DMS79 (cell line): ENCODE results near the gene VGF.

Experiments used
- DNase-seq: peaks from one replicate; lab custom pipeline; 2025; lab: John Stamatoyannopoulos, UW

Gene VGF

GRCh38 chr7:101165958-101166647, 734 bp upstream of the VGF start:
- DNase-seq: no peak

- no peak for DNase-seq
These were observed 1.1 kb downstream of the VGF start for GRCh38 chr7:101164071-101164840.

- peak; percentile 34 for DNase-seq
These were observed 1.9 kb downstream of the VGF start for GRCh38 chr7:101163279-101164070.

- DNase-seq: no peak
These were observed 2.7 kb downstream of the VGF start for GRCh38 chr7:101162551-101163278.

- no peak for DNase-seq
These were observed 3.5 kb downstream of the VGF start for GRCh38 chr7:101161692-101162471.

GRCh38 chr7:101160910-101161309, 4.5 kb downstream of the VGF start:
- DNase-seq: no peak

- DNase-seq: no peak
These were observed 5.4 kb downstream of the VGF start for GRCh38 chr7:101159696-101160674.

GRCh38 chr7:101156866-101157589, 8.3 kb downstream of the VGF start:
- no peak for DNase-seq

- no peak for DNase-seq
These were observed 9.1 kb downstream of the VGF start for GRCh38 chr7:101156277-101156676.

GRCh38 chr7:101155303-101155702, 10.1 kb downstream of the VGF start:
- DNase-seq: no peak

- DNase-seq: no peak
These were observed 10.7 kb downstream of the VGF start for GRCh38 chr7:101154693-101155102.

- DNase-seq: peak; percentile 97
These were observed 11.2 kb downstream of the VGF start, which contains the start of gene AP1S1 for GRCh38 chr7:101153969-101154692. Gene AP1S1 (plus strand): TSS chr7:101154476. CDS start chr7:101154515, 39 bp downstream.

GRCh38 chr7:101151908-101152651, 13.3 kb downstream of the VGF start:
- no peak for DNase-seq

- DNase-seq: no peak
These were observed 24.5 kb downstream of the VGF start for GRCh38 chr7:101140746-101141382.

GRCh38 chr7:101140339-101140699, 25.1 kb downstream of the VGF start:
- DNase-seq: no peak

GRCh38 chr7:101138213-101138870, 27.0 kb downstream of the VGF start:
- DNase-seq: no peak
